Activated CD4-positive, alpha-beta T cell treated with anti-CD3 and anti-CD28 coated beads for 48 hours (primary cell): Measurements from ENCODE around the gene RAB8A.
A peak's percentile ranks its signal among the peaks of the same experiment; 100 is the strongest.
"Not testable (repeated sequence)": the region's sequence is repeated elsewhere in the genome, so short reads cannot be mapped to it uniquely, and the experiment has no call there.

ENCODE experiments used
- DNase-seq: peaks from one replicate; pipeline ENCODE4 v3.0.0-alpha.2; 2020

The RAB8A gene

GRCh38 chr19:16078759-16079707, 32.7 kb upstream of the RAB8A start:
- peak; percentile 73 for DNase-seq

DNA sequence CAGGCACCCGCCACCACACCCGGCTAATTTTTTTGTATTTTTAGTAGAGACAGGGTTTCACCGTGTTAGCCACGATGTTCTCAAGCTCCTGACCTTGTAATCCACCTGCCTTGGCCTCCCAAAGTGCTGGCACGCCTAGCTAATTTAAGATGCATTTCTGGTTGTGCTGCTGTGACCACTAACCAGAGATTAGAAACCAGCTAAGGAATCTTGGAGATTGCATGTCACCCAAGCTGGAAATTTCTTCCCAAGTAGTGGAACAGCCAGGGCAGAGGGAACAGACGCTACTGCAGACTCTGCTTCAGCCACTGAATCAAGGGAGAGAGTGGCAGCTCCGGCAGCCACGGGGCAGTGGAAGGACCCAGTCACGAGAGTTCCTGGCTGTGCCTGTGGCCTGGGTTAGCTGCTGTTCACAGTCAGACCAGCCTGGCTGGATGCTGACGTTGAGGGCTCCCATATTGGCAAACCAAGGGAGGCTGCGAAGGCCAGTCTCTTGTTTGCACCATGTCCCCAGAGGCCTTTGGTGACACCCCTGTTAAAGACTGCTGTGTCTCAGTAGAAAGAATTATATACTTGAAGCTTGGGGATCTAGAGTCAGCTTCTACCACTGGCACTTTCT, 27.5 kb upstream of the RAB8A start:
- no peak for DNase-seq

DNA sequence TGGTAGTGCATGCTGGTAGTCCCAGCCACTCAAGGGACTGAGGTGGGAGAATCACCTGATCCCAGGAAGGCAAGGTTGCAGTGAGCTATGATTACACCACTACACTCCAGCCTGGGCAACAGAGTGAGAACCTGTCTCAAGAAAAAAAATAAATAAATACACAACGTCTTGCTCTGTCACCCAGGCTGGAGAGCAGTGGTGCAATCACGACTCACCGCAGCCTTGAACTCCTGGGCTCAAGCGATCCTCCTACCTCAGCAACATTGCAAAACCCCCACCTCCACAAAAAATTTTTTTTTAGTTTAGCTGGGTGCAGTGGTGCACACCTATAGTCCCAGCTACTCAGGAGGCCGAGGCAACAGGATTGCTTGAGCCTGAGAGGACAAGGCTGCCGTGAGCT, 26.6 kb upstream of the RAB8A start:
- DNase-seq = peak; percentile 39

DNA sequence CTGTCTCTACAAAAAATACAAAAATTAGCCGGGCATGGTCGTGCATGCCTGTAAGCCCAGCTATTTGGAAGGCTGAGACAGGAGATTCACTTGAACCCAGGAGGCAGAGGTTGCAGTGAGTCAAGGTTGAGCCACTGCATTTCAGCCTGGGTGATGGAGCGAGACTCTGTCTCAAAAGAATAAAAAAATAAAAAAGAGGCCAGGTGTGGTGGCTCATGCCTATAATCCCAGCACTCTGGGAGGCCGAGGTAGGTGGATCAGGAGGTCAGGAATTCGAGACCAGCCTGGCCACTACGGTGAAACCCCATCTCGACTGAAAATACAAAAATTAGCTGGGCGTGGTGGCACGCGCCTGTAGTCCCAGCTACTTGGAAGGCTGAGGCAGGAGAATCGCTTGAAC, 24.3 kb upstream of the RAB8A start:
- DNase-seq = not testable (repeated sequence)

DNA sequence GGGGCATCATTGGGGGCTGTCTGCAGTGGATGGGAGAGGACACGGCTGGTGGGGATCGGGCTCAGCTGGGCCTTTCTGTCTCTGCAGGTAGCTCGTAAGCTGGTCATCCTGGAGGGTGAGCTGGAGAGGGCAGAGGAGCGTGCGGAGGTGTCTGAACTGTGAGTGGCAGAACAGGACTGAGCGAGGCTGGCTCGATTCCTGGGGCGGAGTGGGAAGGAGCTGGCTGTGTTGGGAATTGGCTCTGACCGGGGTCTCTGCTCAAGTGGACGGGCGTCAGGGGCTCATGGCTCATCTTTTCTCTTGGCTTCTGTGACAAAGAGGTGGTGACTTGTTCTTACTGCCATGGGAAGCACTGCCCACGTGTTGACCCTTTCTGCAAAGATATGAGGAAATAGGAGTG, 23.7 kb upstream of the RAB8A start:
- DNase-seq = no peak

DNA sequence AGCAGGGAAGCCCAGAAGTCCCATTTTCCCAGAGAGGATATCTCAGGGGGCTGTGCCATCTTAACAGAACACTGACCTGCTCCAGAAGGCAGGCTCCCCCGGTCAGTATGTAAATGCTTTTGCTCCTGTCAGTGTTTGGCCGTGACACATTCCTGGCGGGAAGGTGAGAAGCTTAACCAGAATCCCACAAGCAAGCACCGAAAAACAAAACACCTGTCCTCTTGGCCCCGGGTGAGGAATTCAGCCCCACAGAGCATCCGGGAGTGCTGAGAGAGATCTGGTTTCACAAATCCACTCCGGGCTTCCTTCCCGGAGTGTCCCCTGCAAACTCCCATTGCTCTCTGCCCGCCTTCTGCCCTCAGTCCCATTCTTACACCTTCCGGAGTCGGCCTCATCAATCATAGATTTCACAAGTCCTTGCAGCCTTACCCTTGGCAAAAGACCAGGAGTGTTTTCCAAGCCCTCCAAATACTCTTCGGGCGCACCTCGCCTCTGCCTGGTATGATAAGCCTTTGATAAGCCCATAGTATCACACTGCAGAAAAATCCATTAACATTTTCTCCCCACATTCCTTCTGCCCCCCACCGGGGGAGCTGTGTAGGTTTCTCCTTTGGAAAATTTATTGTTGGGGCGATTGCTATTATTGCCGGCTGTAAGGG, 23.2 kb upstream of the RAB8A start:
- no peak for DNase-seq

GRCh38 chr19:16089010-16089846, 22.5 kb upstream of the RAB8A start:
- no peak for DNase-seq

DNA sequence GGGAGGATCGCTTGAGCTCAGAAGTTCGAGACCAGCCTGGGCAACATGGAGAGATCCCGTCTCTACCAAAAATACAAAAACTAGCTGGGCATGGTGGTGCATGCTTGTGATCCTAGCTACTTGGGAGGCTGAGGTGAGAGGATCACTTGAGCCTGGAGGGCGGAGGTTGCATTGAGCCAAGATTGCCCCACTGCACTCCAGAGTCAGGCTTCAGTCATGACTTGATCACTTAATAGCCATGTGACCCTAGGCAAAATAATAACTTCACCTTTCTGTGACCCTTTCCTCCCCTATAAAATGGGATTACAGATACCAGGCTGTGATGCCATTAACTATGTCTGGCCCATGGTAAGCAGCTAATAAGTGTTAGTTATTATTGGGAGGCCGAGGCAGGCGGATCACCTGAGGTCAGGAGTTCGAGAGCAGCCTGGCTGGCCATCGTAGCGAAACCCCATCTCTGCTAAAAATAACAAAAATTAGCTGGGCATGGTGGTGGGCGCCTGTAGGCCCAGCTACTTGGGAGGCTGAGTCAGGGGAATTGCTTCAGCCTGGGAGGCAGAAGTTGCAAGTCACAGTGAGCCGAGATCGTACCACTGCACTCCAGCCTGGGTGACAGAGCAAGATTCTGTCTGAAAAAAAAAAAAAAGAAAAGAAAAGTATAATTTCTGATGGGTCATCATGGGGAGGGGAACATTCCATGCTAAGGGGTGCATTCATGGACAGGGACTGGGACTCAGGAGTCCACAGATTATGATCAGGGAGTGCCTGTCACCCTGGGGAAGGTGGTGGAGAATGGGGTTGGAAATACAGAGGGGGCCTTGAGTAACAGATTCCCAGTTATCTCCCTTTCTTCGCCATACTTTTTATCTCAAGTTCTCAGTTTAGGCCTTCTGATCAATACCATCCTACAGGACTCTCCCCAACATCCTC, 19.9 kb upstream of the RAB8A start:
- DNase-seq = no peak

- DNase-seq = no peak
These were observed 17.2 kb upstream of the RAB8A start for GRCh38 chr19:16094360-16095070.

GRCh38 chr19:16095071-16095571, 16.6 kb upstream of the RAB8A start:
- peak; percentile 48 for DNase-seq

- no peak for DNase-seq
These were observed 15.3 kb upstream of the RAB8A start for GRCh38 chr19:16096280-16096855.

DNA sequence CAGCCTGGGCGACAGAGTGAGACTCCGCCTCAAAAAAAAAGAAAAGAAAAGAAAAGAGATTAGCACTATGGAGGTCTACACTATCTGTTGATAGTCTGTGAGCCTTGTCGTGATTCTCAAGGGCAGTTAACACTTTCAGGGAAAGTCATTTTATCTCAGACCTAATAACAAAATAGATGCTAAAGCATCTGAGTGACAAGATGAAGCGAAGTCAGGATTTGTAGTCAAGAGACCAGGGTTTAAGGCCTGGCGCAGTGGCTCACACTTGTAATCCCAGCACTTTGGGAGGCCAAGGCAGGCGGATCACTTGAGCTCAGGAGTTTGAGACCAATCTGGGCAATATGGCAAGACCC, 13.3 kb upstream of the RAB8A start:
- no peak for DNase-seq

GRCh38 chr19:16098821-16099220, 12.9 kb upstream of the RAB8A start:
- DNase-seq = no peak

GRCh38 chr19:16099314-16099965, 12.2 kb upstream of the RAB8A start:
- DNase-seq = not testable (repeated sequence)

DNA sequence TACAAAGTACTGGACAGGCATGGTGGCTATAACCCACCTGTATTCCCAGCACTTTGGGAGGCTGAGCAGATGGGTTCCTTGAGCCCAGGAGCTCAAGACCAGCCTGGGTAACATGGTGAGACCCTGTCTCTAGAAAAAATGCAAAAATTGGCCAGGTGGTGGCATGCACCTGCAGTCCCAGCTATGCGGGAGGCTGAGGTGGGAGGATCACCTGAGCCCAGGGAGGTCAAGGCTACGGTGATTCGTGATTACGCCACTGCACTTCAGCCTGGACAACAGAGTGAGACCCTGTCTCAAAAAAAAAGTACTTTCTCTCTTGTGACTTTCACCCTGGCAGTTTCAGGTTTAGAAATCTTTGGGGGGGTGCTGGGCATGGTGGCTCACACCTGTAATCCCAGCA, 11.2 kb upstream of the RAB8A start:
- no peak for DNase-seq

GRCh38 chr19:16104722-16105121, 7.0 kb upstream of the RAB8A start:
- DNase-seq = no peak

DNA sequence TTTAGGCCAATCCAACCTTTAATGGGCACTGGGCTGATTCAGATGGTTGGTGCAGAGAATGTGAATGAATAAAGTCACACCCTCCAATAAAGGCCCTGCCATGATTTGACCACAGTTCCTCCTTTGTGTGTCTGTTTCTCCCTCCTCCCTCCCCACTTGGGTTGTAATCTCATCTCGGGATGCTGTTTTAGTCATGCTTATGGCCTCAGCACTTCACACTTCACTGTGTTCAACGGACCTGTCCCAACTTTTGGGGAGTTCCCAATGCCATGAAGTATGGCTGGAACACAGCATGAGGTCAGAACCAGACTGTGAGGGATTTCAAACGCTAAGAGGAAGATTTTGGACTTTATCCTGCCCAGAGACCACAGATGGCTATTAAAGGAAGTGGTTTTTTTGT, 5.6 kb upstream of the RAB8A start:
- no peak for DNase-seq

GRCh38 chr19:16111909-16112752, 442 bp downstream of the RAB8A start:
- no peak for DNase-seq

GRCh38 chr19:16112778-16113177, 1.1 kb downstream of the RAB8A start:
- no peak for DNase-seq
